LNCAP (cell line): Measurements from ENCODE around the gene ARSD.

Source experiments
- TF ChIP-seq, protein P1 (sequence below): fragments of 450-650 bp; IDR thresholded peaks from 2 replicates; pipeline ENCODE4 v1.5.1; 2017; ENCODE audit warnings: mild to moderate bottlenecking

Gene ARSD

DNA sequence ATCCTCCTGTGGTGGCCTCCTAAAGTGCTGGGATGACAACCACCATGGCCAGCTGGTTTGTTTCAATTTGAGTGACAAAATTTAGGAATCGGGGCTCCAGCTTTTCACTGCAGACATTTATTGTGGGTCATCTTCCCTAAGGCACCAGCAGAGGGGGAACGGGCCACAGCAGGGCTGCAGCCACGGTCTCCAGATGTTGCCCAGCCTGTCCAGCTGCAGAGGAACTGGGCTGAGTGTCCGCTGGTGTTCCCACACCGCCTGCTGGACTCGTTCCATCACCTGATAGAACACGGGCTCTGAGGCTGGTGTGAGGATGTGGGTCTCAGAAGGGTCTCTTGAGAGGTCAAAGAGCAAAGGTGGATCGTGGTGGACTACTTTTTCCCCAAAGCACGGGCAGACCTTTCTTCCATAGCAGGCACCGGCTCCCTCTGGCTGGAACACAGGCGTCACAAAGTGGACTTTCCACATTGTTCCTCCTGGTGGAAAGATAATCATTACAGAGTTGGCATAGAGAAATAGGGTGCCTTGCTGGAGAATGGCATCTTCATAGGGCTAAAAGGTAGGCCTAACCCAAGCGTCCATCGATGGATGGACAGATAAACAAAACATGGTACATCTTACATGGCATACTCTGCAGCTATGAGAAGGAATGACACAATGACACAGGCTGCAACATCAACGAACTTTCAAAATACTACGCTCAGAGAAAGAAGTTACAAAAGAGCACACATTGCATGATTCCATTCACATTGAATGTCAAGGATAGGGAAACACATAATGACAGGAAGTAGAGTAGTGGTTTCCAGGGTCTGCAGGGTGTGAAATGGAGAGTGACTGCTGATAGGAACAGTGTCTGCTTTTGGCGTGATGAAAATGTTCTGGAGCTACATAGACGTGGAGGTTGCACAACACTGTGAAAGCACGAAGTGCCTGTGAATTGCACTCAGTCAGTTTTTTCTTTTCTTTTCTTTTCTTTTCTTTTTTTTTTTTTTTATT is 5.9 kb upstream of the ARSD start:
- TF ChIP-seq, protein P1, sequence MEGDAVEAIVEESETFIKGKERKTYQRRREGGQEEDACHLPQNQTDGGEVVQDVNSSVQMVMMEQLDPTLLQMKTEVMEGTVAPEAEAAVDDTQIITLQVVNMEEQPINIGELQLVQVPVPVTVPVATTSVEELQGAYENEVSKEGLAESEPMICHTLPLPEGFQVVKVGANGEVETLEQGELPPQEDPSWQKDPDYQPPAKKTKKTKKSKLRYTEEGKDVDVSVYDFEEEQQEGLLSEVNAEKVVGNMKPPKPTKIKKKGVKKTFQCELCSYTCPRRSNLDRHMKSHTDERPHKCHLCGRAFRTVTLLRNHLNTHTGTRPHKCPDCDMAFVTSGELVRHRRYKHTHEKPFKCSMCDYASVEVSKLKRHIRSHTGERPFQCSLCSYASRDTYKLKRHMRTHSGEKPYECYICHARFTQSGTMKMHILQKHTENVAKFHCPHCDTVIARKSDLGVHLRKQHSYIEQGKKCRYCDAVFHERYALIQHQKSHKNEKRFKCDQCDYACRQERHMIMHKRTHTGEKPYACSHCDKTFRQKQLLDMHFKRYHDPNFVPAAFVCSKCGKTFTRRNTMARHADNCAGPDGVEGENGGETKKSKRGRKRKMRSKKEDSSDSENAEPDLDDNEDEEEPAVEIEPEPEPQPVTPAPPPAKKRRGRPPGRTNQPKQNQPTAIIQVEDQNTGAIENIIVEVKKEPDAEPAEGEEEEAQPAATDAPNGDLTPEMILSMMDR, result no peak

DNA sequence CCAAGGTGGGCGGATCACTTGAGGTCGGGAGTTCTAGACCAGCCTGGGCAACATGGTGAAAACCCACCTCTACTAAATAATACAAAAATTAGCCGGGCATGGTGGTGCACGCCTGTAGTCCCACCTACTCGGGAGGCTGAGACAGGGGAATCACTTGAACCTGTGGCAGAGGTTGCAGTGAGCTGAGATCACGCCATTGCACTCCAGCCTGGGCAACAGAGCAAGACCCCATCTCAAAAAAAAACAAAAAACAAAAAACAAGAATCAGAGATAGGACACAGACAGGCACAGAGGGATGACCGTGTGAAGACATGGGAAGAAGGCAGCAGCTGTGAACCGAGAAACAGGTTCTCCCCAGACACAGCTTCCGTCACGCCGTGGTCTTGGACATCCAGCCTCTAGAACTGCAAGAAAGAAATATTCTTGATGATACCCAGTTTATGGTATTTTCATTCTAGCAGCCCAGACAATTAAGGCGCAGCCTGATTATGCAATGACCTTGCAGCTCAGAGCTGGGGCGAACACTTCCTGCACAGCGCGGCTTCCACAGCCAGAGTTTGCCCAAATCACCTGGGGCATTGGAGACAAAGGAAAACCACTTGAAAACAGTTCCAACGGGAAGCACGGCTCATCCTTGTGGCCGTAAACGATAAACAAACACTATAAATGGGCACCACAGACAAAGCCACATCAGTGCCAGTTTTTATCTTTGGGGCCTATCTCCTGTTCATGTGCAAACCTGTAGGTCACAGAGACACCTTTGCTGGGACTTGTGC is 4.2 kb upstream of the ARSD start:
- TF ChIP-seq, protein P1, result no peak

DNA sequence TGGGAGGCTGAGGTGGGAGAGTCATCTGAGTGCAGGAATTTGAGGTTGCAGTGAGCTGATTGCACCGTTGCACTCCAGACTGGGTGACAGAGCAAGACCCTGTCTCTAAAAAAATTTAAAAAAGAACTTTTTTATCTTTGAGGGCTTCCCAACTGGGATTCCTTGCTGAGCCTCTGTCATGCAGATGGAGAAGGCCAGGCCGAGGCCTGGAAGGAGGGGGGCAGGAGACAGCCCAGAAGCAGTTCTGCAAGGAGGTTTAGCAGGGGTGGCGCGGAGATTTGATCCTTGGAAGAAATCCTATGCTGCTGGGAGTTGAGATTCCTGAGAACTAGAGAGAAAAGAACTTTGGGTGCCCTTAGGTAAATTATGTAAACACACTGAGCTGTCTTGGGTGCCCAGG is 2.5 kb upstream of the ARSD start:
- TF ChIP-seq, protein P1, result no peak

GRCh38 chrX:2931155-2931554 is 2.0 kb upstream of the ARSD start:
- TF ChIP-seq, protein P1, result no peak

- TF ChIP-seq, protein P1, result no peak
These were observed 952 bp downstream of the ARSD start for GRCh38 chrX:2928191-2928582.

GRCh38 chrX:2926664-2927275 is 2.4 kb downstream of the ARSD start:
- TF ChIP-seq, protein P1, result no peak

- TF ChIP-seq, protein P1, result no peak
These were observed 5.0 kb downstream of the ARSD start for GRCh38 chrX:2924151-2924550.
